Thyroid gland (tissue), 4 donors: ENCODE results near the gene CLNS1A.

Source experiments
- CTCF ChIP-seq, 6 experiments: fragments of 200-600 bp in 3 of 6; fragments of 450-650 bp in 3 of 6; sonication (generic) in 3 of 6; IDR thresholded peaks; one replicate each; pipeline ENCODE4 v1.5.1; 2016 to 2019; ENCODE audit warnings: antibody characterized with exemption in 6 of 6, mild to moderate bottlenecking in 2 of 6, inconsistent platforms in 1 of 6, moderate library complexity in 1 of 6
- POLR2A ChIP-seq, 2 donors: fragments of 450-650 bp; IDR thresholded peaks; one replicate each; pipeline ENCODE4 v1.6.1; 2017; ENCODE audit warnings: antibody characterized with exemption in 2 of 2, mild to moderate bottlenecking in 2 of 2, moderate library complexity in 1 of 2

DNA sequence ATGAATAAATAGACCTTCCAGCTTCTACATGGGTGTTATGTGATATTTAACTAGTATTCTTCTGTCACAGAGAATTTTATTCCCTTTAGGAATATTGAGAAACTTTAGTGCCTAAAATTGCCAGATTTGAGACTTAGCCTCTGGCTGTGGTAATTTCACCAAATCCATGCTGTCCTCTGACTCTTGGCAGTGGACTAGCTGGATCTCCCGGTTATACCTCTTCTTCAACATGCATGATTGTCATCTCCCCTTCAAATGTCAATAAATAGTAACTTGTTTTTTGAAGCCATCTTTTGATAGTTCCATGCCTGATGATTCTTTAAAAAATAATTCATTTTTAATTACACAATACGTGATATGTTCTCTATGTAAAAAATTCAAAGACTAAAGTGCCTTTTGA is 39.4 kb downstream of the CLNS1A start:
- TF ChIP-seq POLR2A (IDR thresholded peaks at IDR 0.05) (no peak), CTCF (IDR thresholded peaks at IDR 0.05) (no peak)
